K562 (cell line): ENCODE measurements around the gene CMIP. TPM values are rescaled to one million over a fixed set of nuclear protein-coding genes. Genes with fewer than 3 reads are reported as not detected.

Experiments used
- ATF7 ChIP-seq: fragments of 450-650 bp; IDR thresholded peaks from 2 replicates; pipeline ENCODE4 v1.7.1; 2014; ENCODE audit warnings: mild to moderate bottlenecking, moderate library complexity
- BHLHE40 ChIP-seq: IDR thresholded peaks from 2 replicates; pipeline ENCODE4 v1.6.1; 2011; ENCODE audit warnings: low read length, improper control_type of control experiment
- C11orf30 ChIP-seq: fragments of 450-650 bp; IDR thresholded peaks from 2 replicates; pipeline ENCODE4 v1.6.1; 2016; ENCODE audit warnings: low read depth, mild to moderate bottlenecking
- CHD1 ChIP-seq: fragments of 200-600 bp; sonication (generic); IDR thresholded peaks from one replicate; pipeline ENCODE4 v1.6.1; 2012; ENCODE audit warnings: mild to moderate bottlenecking, moderate library complexity, low read length, inconsistent platforms
- EGR1 ChIP-seq: fragments of 450-650 bp; conservative IDR thresholded peaks from 2 replicates; pipeline ENCODE4 v1.6.1; 2017; ENCODE audit warnings: mild to moderate bottlenecking
- EP300 ChIP-seq: IDR thresholded peaks from 2 replicates; pipeline ENCODE4 v1.6.1; 2012; ENCODE audit warnings: low read length, improper control_type of control experiment
- GATAD2B ChIP-seq: fragments of 450-650 bp; IDR thresholded peaks from 2 replicates; pipeline ENCODE4 v1.6.1; 2017; ENCODE audit warnings: mild to moderate bottlenecking, borderline replicate concordance
- JUN ChIP-seq, 2 experiments: sonication (generic) in 1 of 2; formaldehyde crosslinking in 1 of 2; IDR thresholded peaks; 2 replicates each; pipeline versions ENCODE4 v1.6.1 to v1.8.0; 2012 to 2022; ENCODE audit warnings: borderline replicate concordance in 2 of 2, mild to moderate bottlenecking in 2 of 2, improper control_type of control experiment in 1 of 2, low read depth in 1 of 2, low read length in 1 of 2, missing genetic modification reagents in 1 of 2
- JUND ChIP-seq, 2 experiments: IDR thresholded peaks; 2 replicates in 1 of 2; 3 replicates in 1 of 2; pipeline ENCODE4 v1.6.1; 2011; ENCODE audit warnings: borderline replicate concordance in 2 of 2, low read depth in 2 of 2, low read length in 2 of 2, improper control_type of control experiment in 1 of 2, missing biosample characterization in 1 of 2, missing genetic modification characterization in 1 of 2, missing genetic modification reagents in 1 of 2
- L3MBTL2 ChIP-seq: fragments of 450-650 bp; IDR thresholded peaks from 2 replicates; pipeline ENCODE4 v1.6.1; 2016; ENCODE audit warnings: mild to moderate bottlenecking, moderate library complexity
- NR4A1 ChIP-seq, 2 experiments: fragments of 250-450 bp in 1 of 2; fragments of 450-650 bp in 1 of 2; sonication (Bioruptor Pico) in 1 of 2; IDR thresholded peaks; 2 replicates each; pipeline versions ENCODE4 v1.4.0 to v1.6.1; 2016 to 2020; ENCODE audit warnings: mild to moderate bottlenecking in 2 of 2, missing compliant biosample characterization in 1 of 2, missing genetic modification characterization in 1 of 2, moderate library complexity in 1 of 2
- RCOR1 ChIP-seq, 2 experiments: IDR thresholded peaks; 2 replicates each; pipeline ENCODE4 v1.6.1; 2012; ENCODE audit warnings: low read depth in 2 of 2, low read length in 2 of 2, borderline replicate concordance in 1 of 2, improper control_type of control experiment in 1 of 2
- RHOXF2B ChIP-seq: fragments of 250-450 bp; sonication (Bioruptor Pico); conservative IDR thresholded peaks from 2 replicates; pipeline ENCODE4 v1.5.1; 2021
- SMAD1 ChIP-seq: fragments of 150-350 bp; IDR thresholded peaks from 2 replicates; pipeline ENCODE4 v1.6.1; 2014; ENCODE audit warnings: low read length, low read depth; ENCODE audit not compliant: partially characterized antibody
- SMAD3 ChIP-seq: fragments of 450-650 bp; formaldehyde crosslinking; conservative IDR thresholded peaks from 2 replicates; pipeline ENCODE4 v1.4.0; 2020; ENCODE audit warnings: mild to moderate bottlenecking
- SREBF1 ChIP-seq: fragments of 150-350 bp; IDR thresholded peaks from 2 replicates; pipeline ENCODE4 v1.6.1; 2014; ENCODE audit warnings: antibody characterized with exemption, low read depth, low read length, borderline replicate concordance
- ZNF79 ChIP-seq: fragments of 250-450 bp; sonication (Bioruptor Pico); IDR thresholded peaks from 2 replicates; pipeline ENCODE4 v1.4.0; 2020; ENCODE audit warnings: low read depth, mild to moderate bottlenecking, moderate library complexity
- polyA plus RNA-seq, 8 experiments: library from polyadenylated mRNA; depleted of rRNA in 4 of 8; stranded (reverse) in 5 of 8; unstranded in 3 of 8; fragments of >200 nt; fragmentation: Nextera tagmentation in 2 of 8; fragmentation: Illumina TruSeq in 1 of 8; extraction: Ambion mirVana in 2 of 8; extraction: Trizol in 1 of 8; gene quantifications; 2 replicates each; pipeline versions ENCODE4 v1.2.1 to v1.2.3, GENCODE V29; 2011 to 2014; ENCODE audit warnings: inconsistent platforms in 1 of 8, missing spikeins in 1 of 8
- total RNA-seq, 7 experiments: library from RNA; depleted of rRNA in 6 of 7; stranded (reverse); fragments of >200 nt in 6 of 7; fragmentation: Illumina TruSeq in 2 of 7; extraction: Trizol in 2 of 7; gene quantifications; 2 replicates each; pipeline versions ENCODE4 v1.2.1 to v1.2.3, GENCODE V29; 2011 to 2021; ENCODE audit warnings: low replicate concordance in 1 of 7
- TF ChIP-seq, protein P1 (sequence below): fragments of 250-450 bp; sonication (Bioruptor Pico); IDR thresholded peaks from 2 replicates; pipeline ENCODE4 v1.8.0; 2022; ENCODE audit warnings: moderate library complexity, mild to moderate bottlenecking, inconsistent platforms
- TF ChIP-seq, protein P2 (sequence below): fragments of 450-650 bp; formaldehyde crosslinking; conservative IDR thresholded peaks from 2 replicates; pipeline ENCODE4 v1.4.0; 2022; ENCODE audit warnings: mild to moderate bottlenecking, missing genetic modification characterization
- TF ChIP-seq, protein P3 (sequence below), 2 experiments: fragments of 450-650 bp; IDR thresholded peaks; 2 replicates each; pipeline ENCODE4 v1.6.1; 2016
- TF ChIP-seq, protein P4 (sequence below): sonication (generic); formaldehyde crosslinking; IDR thresholded peaks from 2 replicates; pipeline ENCODE4 v1.9.0; 2022; ENCODE audit warnings: mild to moderate bottlenecking, missing genetic modification reagents
- TF ChIP-seq, protein P5 (sequence below): sonication (generic); formaldehyde crosslinking; IDR thresholded peaks from 2 replicates; pipeline ENCODE4 v1.8.0; 2022; ENCODE audit warnings: missing genetic modification reagents, mild to moderate bottlenecking, moderate library complexity, borderline replicate concordance

Gene CMIP
- total and polyA plus RNA-seq, 9 of the 15 experiments (the other 6 are each of a cell fraction or from before 2014, with no cell fraction given): 0.94 to 82.5 (median 10.3) TPM

DNA sequence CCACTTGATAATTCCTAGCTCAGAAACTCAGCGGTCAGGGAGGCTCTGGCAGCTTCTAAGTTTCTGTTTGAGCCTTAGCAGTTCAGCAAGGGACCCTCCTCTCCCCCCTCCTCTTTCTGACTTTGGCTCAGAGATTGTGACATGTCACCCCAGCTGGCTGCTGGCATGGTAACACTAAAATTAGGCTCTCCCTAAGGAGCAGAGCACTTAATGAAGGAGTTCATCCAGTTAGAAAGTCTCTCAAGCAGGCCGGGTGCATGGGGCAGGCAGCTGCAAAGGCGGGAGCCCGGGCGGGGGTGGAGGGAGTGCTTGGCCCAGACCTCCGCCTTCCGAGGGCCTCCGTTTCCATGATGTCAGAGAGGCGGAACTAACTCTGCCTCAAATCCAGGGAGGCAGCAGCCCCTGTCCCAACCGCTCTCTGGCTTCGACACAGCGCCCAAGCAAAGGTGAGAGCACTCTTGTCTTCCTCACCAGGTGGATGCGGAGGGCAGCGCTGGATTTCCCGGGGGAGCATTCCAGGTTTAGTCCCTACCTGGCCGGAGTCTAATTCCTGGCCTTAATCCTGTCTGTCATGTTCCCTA is 206.5 kb downstream of the CMIP start (continued):
- peak; percentile 48 for TF ChIP-seq L3MBTL2
- peak; percentile 26; the same call in 1 of the 2 replicates for TF ChIP-seq JUND (IDR thresholded peaks at IDR 0.05; ENCODE audit: borderline replicate concordance, low read depth, low read length)
- TF ChIP-seq JUND (tag; IDR thresholded peaks at IDR 0.05; ENCODE audit: borderline replicate concordance, low read depth, low read length): no peak
- TF ChIP-seq ATF7: peak; percentile 59; the same call in 1 of the 2 replicates
- peak; percentile 74 for TF ChIP-seq EGR1
- TF ChIP-seq CHD1: no peak
- 0 out of 2 replicates have a peak, but pooled peaks have one; percentile 11 for TF ChIP-seq BHLHE40
- TF ChIP-seq, protein P1, sequence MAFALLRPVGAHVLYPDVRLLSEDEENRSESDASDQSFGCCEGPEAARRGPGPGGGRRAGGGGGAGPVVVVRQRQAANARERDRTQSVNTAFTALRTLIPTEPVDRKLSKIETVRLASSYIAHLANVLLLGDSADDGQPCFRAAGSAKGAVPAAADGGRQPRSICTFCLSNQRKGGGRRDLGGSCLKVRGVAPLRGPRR (CRISPR knock-in tag): no peak
- no peak for TF ChIP-seq C11orf30
- TF ChIP-seq SMAD3: 0 out of 2 replicates have a peak, but pooled peaks have one; percentile 21
- peak in 1 of 2 experiments; percentile 40; a peak in 1 of 4 replicates for TF ChIP-seq RCOR1 (IDR thresholded peaks at IDR 0.05; ENCODE audit: borderline replicate concordance in 1 of 2, low read depth in 2 of 2, low read length in 2 of 2)
- no peak for TF ChIP-seq SMAD1
- no peak; the same call in 1 of the 2 replicates for TF ChIP-seq JUN (IDR thresholded peaks at IDR 0.05; ENCODE audit: borderline replicate concordance, low read depth, low read length)
- peak; percentile 43; the same call in 1 of the 2 replicates for TF ChIP-seq JUN (CRISPR knock-in tag; IDR thresholded peaks at IDR 0.05; ENCODE audit: borderline replicate concordance)
- TF ChIP-seq EP300: peak; percentile 11; the same call in 1 of the 2 replicates
- TF ChIP-seq, protein P2, sequence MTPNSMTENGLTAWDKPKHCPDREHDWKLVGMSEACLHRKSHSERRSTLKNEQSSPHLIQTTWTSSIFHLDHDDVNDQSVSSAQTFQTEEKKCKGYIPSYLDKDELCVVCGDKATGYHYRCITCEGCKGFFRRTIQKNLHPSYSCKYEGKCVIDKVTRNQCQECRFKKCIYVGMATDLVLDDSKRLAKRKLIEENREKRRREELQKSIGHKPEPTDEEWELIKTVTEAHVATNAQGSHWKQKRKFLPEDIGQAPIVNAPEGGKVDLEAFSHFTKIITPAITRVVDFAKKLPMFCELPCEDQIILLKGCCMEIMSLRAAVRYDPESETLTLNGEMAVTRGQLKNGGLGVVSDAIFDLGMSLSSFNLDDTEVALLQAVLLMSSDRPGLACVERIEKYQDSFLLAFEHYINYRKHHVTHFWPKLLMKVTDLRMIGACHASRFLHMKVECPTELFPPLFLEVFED: 0 out of 2 replicates have a peak, but pooled peaks have one; percentile 35
- TF ChIP-seq NR4A1 (CRISPR knock-in tag; IDR thresholded peaks at IDR 0.05): no peak; the same call in 1 of the 2 replicates
- TF ChIP-seq NR4A1 (tag; IDR thresholded peaks at IDR 0.05): 0 out of 2 replicates have a peak, but pooled peaks have one; percentile 22
- TF ChIP-seq SREBF1: no peak
- TF ChIP-seq GATAD2B: no peak
- TF ChIP-seq RHOXF2B (CRISPR knock-in tag): no peak
- TF ChIP-seq, protein P3, sequence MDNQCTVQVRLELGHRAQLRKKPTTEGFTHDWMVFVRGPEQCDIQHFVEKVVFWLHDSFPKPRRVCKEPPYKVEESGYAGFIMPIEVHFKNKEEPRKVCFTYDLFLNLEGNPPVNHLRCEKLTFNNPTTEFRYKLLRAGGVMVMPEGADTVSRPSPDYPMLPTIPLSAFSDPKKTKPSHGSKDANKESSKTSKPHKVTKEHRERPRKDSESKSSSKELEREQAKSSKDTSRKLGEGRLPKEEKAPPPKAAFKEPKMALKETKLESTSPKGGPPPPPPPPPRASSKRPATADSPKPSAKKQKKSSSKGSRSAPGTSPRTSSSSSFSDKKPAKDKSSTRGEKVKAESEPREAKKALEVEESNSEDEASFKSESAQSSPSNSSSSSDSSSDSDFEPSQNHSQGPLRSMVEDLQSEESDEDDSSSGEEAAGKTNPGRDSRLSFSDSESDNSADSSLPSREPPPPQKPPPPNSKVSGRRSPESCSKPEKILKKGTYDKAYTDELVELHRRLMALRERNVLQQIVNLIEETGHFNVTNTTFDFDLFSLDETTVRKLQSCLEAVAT (IDR thresholded peaks at IDR 0.05): peak in 1 of 2 experiments; percentile 69; a peak in 2 of 4 replicates
- TF ChIP-seq, protein P4, sequence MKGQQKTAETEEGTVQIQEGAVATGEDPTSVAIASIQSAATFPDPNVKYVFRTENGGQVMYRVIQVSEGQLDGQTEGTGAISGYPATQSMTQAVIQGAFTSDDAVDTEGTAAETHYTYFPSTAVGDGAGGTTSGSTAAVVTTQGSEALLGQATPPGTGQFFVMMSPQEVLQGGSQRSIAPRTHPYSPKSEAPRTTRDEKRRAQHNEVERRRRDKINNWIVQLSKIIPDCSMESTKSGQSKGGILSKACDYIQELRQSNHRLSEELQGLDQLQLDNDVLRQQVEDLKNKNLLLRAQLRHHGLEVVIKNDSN (CRISPR knock-in tag): peak; percentile 29; the same call in 1 of the 2 replicates
- TF ChIP-seq, protein P5, sequence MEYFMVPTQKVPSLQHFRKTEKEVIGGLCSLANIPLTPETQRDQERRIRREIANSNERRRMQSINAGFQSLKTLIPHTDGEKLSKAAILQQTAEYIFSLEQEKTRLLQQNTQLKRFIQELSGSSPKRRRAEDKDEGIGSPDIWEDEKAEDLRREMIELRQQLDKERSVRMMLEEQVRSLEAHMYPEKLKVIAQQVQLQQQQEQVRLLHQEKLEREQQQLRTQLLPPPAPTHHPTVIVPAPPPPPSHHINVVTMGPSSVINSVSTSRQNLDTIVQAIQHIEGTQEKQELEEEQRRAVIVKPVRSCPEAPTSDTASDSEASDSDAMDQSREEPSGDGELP: peak; percentile 78; the same call in 1 of the 2 replicates
- TF ChIP-seq ZNF79: no peak
